ENCODE data around the gene PGLYRP1.

DNA sequence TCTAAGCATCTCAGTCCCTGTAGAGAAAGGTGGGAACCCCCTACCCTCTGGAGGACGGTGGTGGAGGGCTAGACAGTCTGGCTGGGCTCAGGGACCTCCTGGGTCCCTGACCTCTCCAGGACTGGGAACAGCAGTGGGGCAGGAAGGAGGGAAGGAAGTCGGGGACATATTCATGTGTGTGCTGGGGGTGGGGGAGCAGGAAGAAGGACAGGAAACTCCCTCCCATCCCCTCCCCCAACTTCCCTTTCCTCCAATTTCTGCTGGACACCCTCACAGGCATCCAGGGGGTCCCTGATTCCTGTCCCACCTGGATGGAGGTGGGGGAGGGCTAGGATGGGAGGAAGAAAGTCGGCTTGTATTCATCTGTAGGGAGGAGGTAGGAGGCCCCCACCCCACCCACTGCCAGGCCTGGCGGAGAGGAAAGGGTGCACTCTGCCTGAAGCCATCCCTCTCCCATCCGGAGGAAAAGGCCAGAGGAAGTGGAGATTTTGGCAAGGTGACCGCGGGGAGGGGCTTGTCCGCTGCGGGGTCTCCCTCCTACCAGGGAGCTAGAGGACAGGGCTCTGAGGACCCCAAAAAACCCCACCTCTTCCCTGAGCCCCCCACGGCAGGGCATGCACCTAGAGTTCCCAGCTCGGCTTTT is 51.5 kb downstream of the PGLYRP1 start:
- TF ChIP-seq CTCF (conservative IDR thresholded peaks at IDR 0.05; ENCODE audit: low read length) (no peak), EZH2phosphoT487 (IDR thresholded peaks at IDR 0.05; ENCODE audit: borderline replicate concordance, low read depth, low read length) (no peak)
